ENCODE data around the gene CEP192.

The CEP192 gene

GRCh38 chr18:13100942-13101658 is 109.9 kb downstream of the CEP192 start:
- DNase-seq (ENCODE audit: low read depth): no peak

GRCh38 chr18:13101659-13102197 is 110.6 kb downstream of the CEP192 start:
- DNase-seq (ENCODE audit: low read depth): no peak

GRCh38 chr18:13103366-13103765 is 112.2 kb downstream of the CEP192 start:
- no peak for DNase-seq (ENCODE audit: low read depth)

GRCh38 chr18:13105059-13105458 is 113.9 kb downstream of the CEP192 start:
- DNase-seq (ENCODE audit: low read depth): no peak

GRCh38 chr18:13107074-13107473 is 115.9 kb downstream of the CEP192 start:
- no peak for DNase-seq (ENCODE audit: low read depth)

GRCh38 chr18:13108330-13108729 is 117.2 kb downstream of the CEP192 start:
- no peak for DNase-seq (ENCODE audit: low read depth)

GRCh38 chr18:13110559-13110958 is 119.4 kb downstream of the CEP192 start:
- no peak for DNase-seq (ENCODE audit: low read depth)

GRCh38 chr18:13112982-13113381 is 121.8 kb downstream of the CEP192 start:
- DNase-seq (ENCODE audit: low read depth): no peak

GRCh38 chr18:13120255-13120654 is 129.1 kb downstream of the CEP192 start:
- no peak for DNase-seq (ENCODE audit: low read depth)

- peak; percentile 55 for DNase-seq (ENCODE audit: low read depth)
Observed at GRCh38 chr18:13120983-13121441, 129.8 kb downstream of the CEP192 start.

- no peak for DNase-seq (ENCODE audit: low read depth)
Observed at GRCh38 chr18:13124411-13124810, 133.2 kb downstream of the CEP192 start.

GRCh38 chr18:13125191-13125590 is 134.0 kb downstream of the CEP192 start:
- DNase-seq (ENCODE audit: low read depth): no peak

- DNase-seq (ENCODE audit: low read depth): no peak
Observed at GRCh38 chr18:13126966-13127598, 135.9 kb downstream of the CEP192 start.

GRCh38 chr18:13131283-13131682 is 140.1 kb downstream of the CEP192 start:
- no peak for DNase-seq (ENCODE audit: low read depth)

- DNase-seq (ENCODE audit: low read depth): no peak
Observed at GRCh38 chr18:13134551-13135401, 143.6 kb downstream of the CEP192 start.

GRCh38 chr18:13136056-13136903 is 145.1 kb downstream of the CEP192 start:
- no peak for DNase-seq (ENCODE audit: low read depth)

- DNase-seq (ENCODE audit: low read depth): no peak
Observed at GRCh38 chr18:13136904-13137669, 145.9 kb downstream of the CEP192 start.

- peak; percentile 49 for DNase-seq (ENCODE audit: low read depth)
Observed at GRCh38 chr18:13137670-13138419, 146.7 kb downstream of the CEP192 start.

GRCh38 chr18:13138420-13139139 is 147.4 kb downstream of the CEP192 start:
- no peak for DNase-seq (ENCODE audit: low read depth)
